HEK293T (cell line): Measurements from ENCODE around the gene ACAA1.
"Not testable (repeated sequence)": the region's sequence is repeated elsewhere in the genome, so short reads cannot be mapped to it uniquely, and the experiment has no call there.

Experiments
- CTCF ChIA-PET: fragments of 350-600 bp; formaldehyde crosslinking; extraction: SDS; loops from one replicate; lab custom pipeline; 2021; ENCODE audit warnings: antibody characterized with exemption, inconsistent platforms; lab: Yijun Ruan, JAX
- POLR2A ChIA-PET: fragments of 350-600 bp; formaldehyde crosslinking; extraction: SDS; loops from one replicate; lab custom pipeline; 2020; ENCODE audit warnings: antibody characterized with exemption, inconsistent platforms; lab: Yijun Ruan, JAX
- DNase-seq: peaks from one replicate; pipeline ENCODE4 v3.0.0; 2012; ENCODE audit warnings: mixed read lengths; ENCODE audit errors: extremely low spot score
- ARNT ChIP-seq: fragments of 450-650 bp; IDR thresholded peaks from 2 replicates; pipeline ENCODE4 v1.6.1; 2017; ENCODE audit warnings: mild to moderate bottlenecking
- BHLHE40 ChIP-seq: fragments of 450-650 bp; IDR thresholded peaks from 2 replicates; pipeline ENCODE4 v1.6.1; 2016; ENCODE audit warnings: mild to moderate bottlenecking, moderate library complexity, borderline replicate concordance
- CTBP1 ChIP-seq: fragments of 450-650 bp; IDR thresholded peaks from 2 replicates; pipeline ENCODE4 v1.6.1; 2016; ENCODE audit warnings: borderline replicate concordance
- ELF4 ChIP-seq: fragments of 450-650 bp; IDR thresholded peaks from 2 replicates; pipeline ENCODE4 v1.6.1; 2017; ENCODE audit warnings: antibody characterized with exemption
- FOXA1 ChIP-seq: fragments of 450-650 bp; IDR thresholded peaks from 2 replicates; pipeline ENCODE4 v1.6.1; 2016; ENCODE audit warnings: mild to moderate bottlenecking
- FOXK2 ChIP-seq: fragments of 450-650 bp; IDR thresholded peaks from 2 replicates; pipeline ENCODE4 v1.6.1; 2016; ENCODE audit warnings: mild to moderate bottlenecking
- FOXM1 ChIP-seq: fragments of 450-650 bp; IDR thresholded peaks from 2 replicates; pipeline ENCODE4 v1.6.1; 2017; ENCODE audit warnings: mild to moderate bottlenecking, borderline replicate concordance
- HDGF ChIP-seq: fragments of 450-650 bp; IDR thresholded peaks from 2 replicates; pipeline ENCODE4 v1.6.1; 2017; ENCODE audit warnings: antibody characterized with exemption, borderline replicate concordance
- L3MBTL2 ChIP-seq: fragments of 450-650 bp; conservative IDR thresholded peaks from 2 replicates; pipeline ENCODE4 v1.6.1; 2016; ENCODE audit warnings: mild to moderate bottlenecking
- LEF1 ChIP-seq: fragments of 450-650 bp; IDR thresholded peaks from 2 replicates; pipeline ENCODE4 v1.6.1; 2017; ENCODE audit warnings: mild to moderate bottlenecking, borderline replicate concordance
- NFRKB ChIP-seq: fragments of 450-650 bp; IDR thresholded peaks from 2 replicates; pipeline ENCODE4 v1.6.1; 2016; ENCODE audit warnings: mild to moderate bottlenecking, moderate library complexity
- PKNOX1 ChIP-seq: fragments of 450-650 bp; IDR thresholded peaks from 2 replicates; pipeline ENCODE4 v1.6.1; 2016
- SP1 ChIP-seq: fragments of 450-650 bp; IDR thresholded peaks from 2 replicates; pipeline ENCODE4 v1.6.1; 2017
- SUZ12 ChIP-seq: fragments of 450-650 bp; IDR thresholded peaks from 2 replicates; pipeline ENCODE4 v1.6.1; 2016; ENCODE audit warnings: mild to moderate bottlenecking
- TARDBP ChIP-seq: fragments of 450-650 bp; IDR thresholded peaks from 2 replicates; pipeline ENCODE4 v1.6.1; 2016
- ZNF384 ChIP-seq: fragments of 450-650 bp; IDR thresholded peaks from 2 replicates; pipeline ENCODE4 v1.6.1; 2016

The ACAA1 gene

GRCh38 chr3:38090453-38090852 lies 46.5 kb downstream of the ACAA1 start:
- DNase-seq: no peak
- TF ChIP-seq L3MBTL2 (no peak), BHLHE40 (no peak), LEF1 (no peak), NFRKB (no peak)
- POLR2A ChIA-PET: no interaction called here
- CTCF ChIA-PET: no interaction called here

GRCh38 chr3:38089163-38089562 lies 47.8 kb downstream of the ACAA1 start:
- CTCF ChIA-PET: no interaction called here
- no peak for DNase-seq
- POLR2A ChIA-PET: no interaction called here
- TF ChIP-seq NFRKB (no peak), ARNT (no peak), ZNF384 (no peak), HDGF (no peak), LEF1 (no peak), L3MBTL2 (no peak), TARDBP (no peak), CTBP1 (no peak), BHLHE40 (no peak), FOXA1 (no peak), ELF4 (no peak), FOXM1 (no peak), PKNOX1 (no peak)

DNA sequence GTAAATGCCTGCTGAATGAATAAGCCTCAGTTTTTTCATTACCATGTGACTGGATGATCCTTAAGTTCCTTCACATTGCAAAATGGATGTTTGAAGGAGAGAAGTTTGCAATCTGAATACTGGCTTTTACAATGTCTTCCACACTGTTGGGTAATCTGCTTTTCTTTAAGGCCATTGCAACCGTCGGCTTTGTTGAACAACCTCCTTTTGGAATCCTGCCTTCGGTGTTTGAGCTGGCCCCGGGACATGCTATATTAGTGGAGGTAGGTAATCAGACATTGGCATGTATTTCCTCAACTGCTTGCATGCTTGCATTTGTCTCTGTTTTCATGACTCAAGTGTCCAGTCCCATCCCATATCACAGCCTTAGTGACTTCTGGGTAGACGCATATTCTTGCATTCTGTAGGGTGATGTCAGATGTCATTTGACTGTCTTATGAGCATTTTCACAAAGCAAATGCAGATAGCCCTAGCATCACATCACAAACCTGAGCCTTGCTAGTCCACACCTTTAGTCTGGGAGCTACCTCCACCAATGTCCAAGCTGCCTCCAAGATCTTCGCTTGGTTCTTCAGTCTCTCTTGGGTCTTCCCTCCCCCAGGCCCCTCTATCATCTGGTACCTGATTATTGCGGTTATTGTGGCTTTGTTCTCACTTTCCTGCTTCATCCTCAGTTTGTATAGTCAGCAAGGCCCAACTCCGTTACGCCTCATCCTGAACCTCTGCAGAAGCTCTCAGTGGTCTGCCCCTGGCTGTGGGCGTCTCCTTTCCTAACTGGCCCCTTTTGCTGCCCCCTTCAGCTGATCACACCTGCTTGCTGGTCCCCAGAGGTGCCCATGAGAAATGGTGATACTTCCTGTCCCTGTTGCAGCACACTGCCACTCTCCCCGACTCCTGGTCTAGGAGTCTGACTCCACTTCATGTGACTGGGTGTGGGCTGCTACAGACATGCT lies 48.5 kb downstream of the ACAA1 start:
- ChIA-PET CTCF (no interaction called here), POLR2A (no interaction called here)
- DNase-seq: no peak
- TF ChIP-seq HDGF (no peak), LEF1 (no peak), ELF4 (no peak), BHLHE40 (no peak), FOXM1 (no peak), SUZ12 (no peak), TARDBP (no peak), NFRKB (no peak)

DNA sequence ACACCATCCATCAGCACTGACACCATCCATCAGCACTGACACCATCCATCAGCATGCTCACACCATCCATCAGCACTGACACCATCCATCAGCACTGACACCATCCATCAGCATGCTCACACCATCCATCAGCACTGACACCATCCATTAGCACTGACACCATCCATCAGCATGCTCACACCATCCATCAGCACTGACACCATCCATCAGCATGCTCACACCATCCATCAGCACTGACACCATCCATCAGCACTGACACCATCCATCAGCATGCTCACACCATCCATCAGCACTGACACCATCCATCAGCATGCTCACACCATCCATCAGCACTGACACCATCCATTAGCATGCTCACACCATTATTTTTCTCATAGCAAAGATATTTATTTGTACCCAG lies 49.6 kb downstream of the ACAA1 start:
- peak; percentile 24; the same call in 1 of the 2 replicates for TF ChIP-seq PKNOX1
- DNase-seq, POLR2A ChIA-PET, CTCF ChIA-PET: not testable (repeated sequence)

GRCh38 chr3:38086496-38086895 lies 50.4 kb downstream of the ACAA1 start:
- DNase-seq: no peak
- POLR2A ChIA-PET: interaction anchor here (1.0 kb wide), 1 partner anchor 8 kb away, joined by 3 read pairs; no protein-coding TSS in a partner anchor
- CTCF ChIA-PET: no interaction called here
- TF ChIP-seq TARDBP: no peak
- TF ChIP-seq SUZ12: no peak
- no peak for TF ChIP-seq FOXM1
- no peak for TF ChIP-seq SP1
- no peak for TF ChIP-seq HDGF
- no peak for TF ChIP-seq L3MBTL2
- no peak for TF ChIP-seq CTBP1
- TF ChIP-seq NFRKB: no peak
- no peak for TF ChIP-seq FOXK2
- no peak for TF ChIP-seq ZNF384
- no peak for TF ChIP-seq ELF4
- no peak for TF ChIP-seq ARNT
- no peak for TF ChIP-seq LEF1
- TF ChIP-seq BHLHE40: no peak
- no peak for TF ChIP-seq PKNOX1
- TF ChIP-seq FOXA1: no peak

- TF ChIP-seq ZNF384 (no peak), LEF1 (no peak), HDGF (no peak), L3MBTL2 (no peak), FOXM1 (no peak), FOXK2 (no peak), SUZ12 (no peak), ELF4 (no peak), SP1 (no peak), TARDBP (no peak), CTBP1 (no peak), BHLHE40 (no peak), NFRKB (no peak), FOXA1 (no peak), ARNT (no peak), PKNOX1 (no peak)
- DNase-seq: no peak
- POLR2A ChIA-PET: interaction anchor here (1.0 kb wide), 1 partner anchor 9 kb away, joined by 3 read pairs; no protein-coding TSS in a partner anchor
- CTCF ChIA-PET: no interaction called here
These were observed 51.0 kb downstream of the ACAA1 start for GRCh38 chr3:38085943-38086324.
